Activated naive CD4-positive, alpha-beta T cell treated with Interleukin-2 at 50 U/mL for 16 hours (primary cell): ENCODE measurements around the gene GALNT18.

Source experiments
- DNase-seq: peaks from one replicate; pipeline ENCODE4 v3.0.0-alpha.2; 2020

GALNT18 gene

GRCh38 chr11:11426226-11426952, 195.4 kb downstream of the GALNT18 start:
- no peak for DNase-seq

- no peak for DNase-seq
Observed at GRCh38 chr11:11425806-11426205, 196.0 kb downstream of the GALNT18 start.

- DNase-seq: no peak
Observed at GRCh38 chr11:11424688-11425087, 197.1 kb downstream of the GALNT18 start.

- no peak for DNase-seq
Observed at GRCh38 chr11:11422411-11423128, 199.2 kb downstream of the GALNT18 start.

GRCh38 chr11:11421509-11421908, 200.3 kb downstream of the GALNT18 start:
- DNase-seq: no peak

- DNase-seq: no peak
Observed at GRCh38 chr11:11420899-11421285, 200.9 kb downstream of the GALNT18 start.

- no peak for DNase-seq
Observed at GRCh38 chr11:11420191-11420898, 201.5 kb downstream of the GALNT18 start.

- DNase-seq: no peak
Observed at GRCh38 chr11:11419747-11420146, 202.1 kb downstream of the GALNT18 start.

- no peak for DNase-seq
Observed at GRCh38 chr11:11416917-11417316, 204.9 kb downstream of the GALNT18 start.

- no peak for DNase-seq
Observed at GRCh38 chr11:11416502-11416901, 205.3 kb downstream of the GALNT18 start.

- no peak for DNase-seq
Observed at GRCh38 chr11:11415901-11416300, 205.9 kb downstream of the GALNT18 start.

- no peak for DNase-seq
Observed at GRCh38 chr11:11414996-11415395, 206.8 kb downstream of the GALNT18 start.

GRCh38 chr11:11413776-11414175, 208.0 kb downstream of the GALNT18 start:
- no peak for DNase-seq

- no peak for DNase-seq
Observed at GRCh38 chr11:11411401-11411985, 210.3 kb downstream of the GALNT18 start.

GRCh38 chr11:11409901-11410300, 211.9 kb downstream of the GALNT18 start:
- no peak for DNase-seq

GRCh38 chr11:11409224-11409623, 212.6 kb downstream of the GALNT18 start:
- no peak for DNase-seq

GRCh38 chr11:11408436-11409221, 213.2 kb downstream of the GALNT18 start:
- DNase-seq: no peak

GRCh38 chr11:11407763-11408084, 214.1 kb downstream of the GALNT18 start:
- no peak for DNase-seq

GRCh38 chr11:11407065-11407762, 214.6 kb downstream of the GALNT18 start:
- no peak for DNase-seq

GRCh38 chr11:11406652-11407051, 215.2 kb downstream of the GALNT18 start:
- DNase-seq: no peak

GRCh38 chr11:11403763-11404725, 217.8 kb downstream of the GALNT18 start:
- DNase-seq: no peak
